PFSK-1 (cell line): Measurements from ENCODE around the gene RXFP1.

ENCODE experiments used
- FOXP2 ChIP-seq: optimal IDR thresholded peaks from 2 replicates; pipeline ENCODE3; 2011; ENCODE audit warnings: borderline replicate concordance, control low read depth, inconsistent platforms; ENCODE audit not compliant: insufficient read depth; ENCODE audit errors: extremely low read length, extremely low read depth
- POLR2AphosphoS5 ChIP-seq: IDR thresholded peaks from 2 replicates; pipeline ENCODE4 v1.6.1; 2012; ENCODE audit warnings: low read depth, mild to moderate bottlenecking, control low read depth, low read length, moderate library complexity
- REST ChIP-seq, 2 experiments: IDR thresholded peaks; 2 replicates each; pipeline versions ENCODE4 v1.6.1 to v1.8.0; 2011 to 2012; ENCODE audit warnings: low read depth in 2 of 2, low read length in 2 of 2, control low read depth in 1 of 2, inconsistent platforms in 1 of 2, mild to moderate bottlenecking in 1 of 2, moderate library complexity in 1 of 2; ENCODE audit not compliant: insufficient read depth in 1 of 2
- SIN3A ChIP-seq: IDR thresholded peaks from 2 replicates; pipeline ENCODE4 v1.6.1; 2012; ENCODE audit warnings: mild to moderate bottlenecking, low read length, moderate library complexity, borderline replicate concordance; ENCODE audit not compliant: insufficient read depth
- TAF1 ChIP-seq: IDR thresholded peaks from 2 replicates; pipeline ENCODE4 v1.6.1; 2012; ENCODE audit warnings: low read length, control low read depth, borderline replicate concordance; ENCODE audit not compliant: insufficient read depth

The RXFP1 gene

GRCh38 chr4:158560284-158560683 lies 38.6 kb downstream of the RXFP1 start:
- TF ChIP-seq FOXP2 (no peak), POLR2AphosphoS5 (no peak), SIN3A (no peak), TAF1 (no peak), REST (IDR thresholded peaks at IDR 0.05; ENCODE audit: insufficient read depth in 1 of 2, low read depth in 2 of 2, low read length in 2 of 2) (no peak)

GRCh38 chr4:158566860-158567259 lies 45.2 kb downstream of the RXFP1 start:
- no peak for TF ChIP-seq SIN3A
- no peak for TF ChIP-seq REST (IDR thresholded peaks at IDR 0.05; ENCODE audit: insufficient read depth in 1 of 2, low read depth in 2 of 2, low read length in 2 of 2)
- no peak for TF ChIP-seq TAF1
- no peak for TF ChIP-seq FOXP2
- no peak for TF ChIP-seq POLR2AphosphoS5

- TF ChIP-seq TAF1 (no peak), FOXP2 (no peak), POLR2AphosphoS5 (no peak), REST (IDR thresholded peaks at IDR 0.05; ENCODE audit: insufficient read depth in 1 of 2, low read depth in 2 of 2, low read length in 2 of 2) (no peak), SIN3A (no peak)
Measured at GRCh38 chr4:158571736-158572135, 50.1 kb downstream of the RXFP1 start.

GRCh38 chr4:158572608-158573007 lies 50.9 kb downstream of the RXFP1 start:
- TF ChIP-seq POLR2AphosphoS5 (no peak), REST (IDR thresholded peaks at IDR 0.05; ENCODE audit: insufficient read depth in 1 of 2, low read depth in 2 of 2, low read length in 2 of 2) (no peak), SIN3A (no peak), FOXP2 (no peak), TAF1 (no peak)

GRCh38 chr4:158578476-158578875 lies 56.8 kb downstream of the RXFP1 start:
- TF ChIP-seq TAF1: no peak
- no peak for TF ChIP-seq POLR2AphosphoS5
- TF ChIP-seq FOXP2: no peak
- no peak for TF ChIP-seq REST (IDR thresholded peaks at IDR 0.05; ENCODE audit: insufficient read depth in 1 of 2, low read depth in 2 of 2, low read length in 2 of 2)
- TF ChIP-seq SIN3A: no peak
